Glutamatergic neuron (in vitro differentiated cells): ENCODE data around the gene IL17RD. TPM values are rescaled to one million over a fixed set of nuclear protein-coding genes. Genes with fewer than 3 reads are reported as not detected.

ENCODE experiments used
- DNase-seq: peaks from one replicate; pipeline ENCODE4 v3.0.0; 2022
- H3K27ac Mint-ChIP-seq: one replicate; pipeline ENCODE4 v1.8.0; 2020; ENCODE audit warnings: mild to moderate bottlenecking, mixed read lengths, inconsistent platforms; ENCODE audit not compliant: unreplicated experiment
- H3K27me3 Mint-ChIP-seq: one replicate; pipeline ENCODE4 v1.8.0; 2020; ENCODE audit warnings: mild to moderate bottlenecking, moderate library complexity, mixed read lengths, inconsistent platforms; ENCODE audit not compliant: unreplicated experiment
- H3K36me3 Mint-ChIP-seq: one replicate; pipeline ENCODE4 v1.8.0; 2020; ENCODE audit warnings: mild to moderate bottlenecking, mixed read lengths, inconsistent platforms; ENCODE audit not compliant: unreplicated experiment
- H3K4me1 Mint-ChIP-seq: one replicate; pipeline ENCODE4 v1.8.0; 2020; ENCODE audit warnings: mild to moderate bottlenecking, low read depth, mixed read lengths, inconsistent platforms; ENCODE audit not compliant: unreplicated experiment
- H3K4me3 Mint-ChIP-seq: one replicate; pipeline ENCODE4 v1.8.0; 2020; ENCODE audit warnings: mild to moderate bottlenecking, mixed read lengths, inconsistent platforms; ENCODE audit not compliant: unreplicated experiment
- H3K9me3 Mint-ChIP-seq: one replicate; pipeline ENCODE4 v1.8.0; 2020; ENCODE audit warnings: mild to moderate bottlenecking, moderate library complexity, mixed read lengths, inconsistent platforms; ENCODE audit not compliant: unreplicated experiment
- total RNA-seq: library from RNA; stranded (reverse); fragmentation: NEBNext Ultra II Directional; extraction: Animal tissue kit (Norgen Biotek cat#: 25700); gene quantifications from one replicate; pipeline ENCODE4 v1.2.1, GENCODE V29; 2021; ENCODE audit not compliant: unreplicated experiment
- TF ChIP-seq, protein P1 (sequence below): fragments of 200-600 bp; sonication (generic); IDR thresholded peaks from one replicate; pipeline ENCODE4 v1.5.0; 2021; ENCODE audit not compliant: partially characterized antibody, unreplicated experiment

IL17RD gene
- total RNA-seq, 1 donor from 2014 or later: 31.1 TPM

DNA sequence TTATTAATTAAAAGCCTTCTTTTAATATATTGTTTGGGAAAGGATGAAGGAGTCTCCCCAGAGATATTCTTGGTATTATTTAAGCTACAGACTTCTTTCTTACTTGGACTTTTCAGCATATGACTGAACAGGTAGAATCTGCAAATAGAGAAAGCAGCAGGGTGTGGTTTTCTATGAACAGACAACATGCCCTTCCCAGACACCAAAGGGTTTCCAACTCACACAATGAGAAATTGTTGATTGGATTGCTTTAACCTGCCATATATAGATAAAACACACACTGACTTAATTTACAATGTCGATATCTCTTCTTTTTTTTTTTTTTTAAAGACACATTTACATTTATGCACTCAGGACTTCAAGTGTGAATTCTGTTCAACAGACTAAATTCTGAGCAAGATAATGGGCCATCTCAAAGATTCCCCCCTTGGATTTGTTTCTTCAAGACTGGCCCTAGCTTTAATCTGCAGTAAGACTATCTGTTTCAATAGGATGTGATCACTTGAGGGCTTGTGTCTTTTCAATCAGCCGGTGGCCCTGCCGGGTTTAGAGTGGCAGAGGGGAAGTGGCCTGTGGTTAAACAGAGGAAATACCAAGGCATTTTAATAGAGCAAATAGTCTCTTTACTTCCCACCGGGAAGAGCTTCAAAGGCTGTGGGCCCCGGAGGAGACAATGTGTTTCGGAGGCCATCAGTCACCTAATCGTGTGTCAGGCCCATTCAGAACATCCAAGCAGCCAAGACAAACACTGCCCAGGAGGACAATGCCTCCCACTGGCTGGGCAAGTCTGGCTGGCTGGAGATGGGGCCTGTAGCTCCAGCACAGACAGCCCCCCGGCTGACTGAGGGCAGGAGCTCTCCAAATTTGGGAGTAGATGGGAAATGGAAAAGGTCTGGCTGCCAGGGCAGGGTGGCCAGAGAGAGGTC lies 6.1 kb downstream of the IL17RD start:
- no peak for DNase-seq
- peaks cover 4% of the 10 kb centered on the region for H3K9me3 Mint-ChIP-seq
- H3K27ac Mint-ChIP-seq: no peak overlapping the region
- H3K27me3 Mint-ChIP-seq: peaks cover 10% of the 10 kb centered on the region
- H3K36me3 Mint-ChIP-seq: peaks cover 3% of the 10 kb centered on the region
- peaks cover 20% of the 10 kb centered on the region for H3K4me1 Mint-ChIP-seq
- no peak overlapping the region for H3K4me3 Mint-ChIP-seq
- TF ChIP-seq, protein P1, sequence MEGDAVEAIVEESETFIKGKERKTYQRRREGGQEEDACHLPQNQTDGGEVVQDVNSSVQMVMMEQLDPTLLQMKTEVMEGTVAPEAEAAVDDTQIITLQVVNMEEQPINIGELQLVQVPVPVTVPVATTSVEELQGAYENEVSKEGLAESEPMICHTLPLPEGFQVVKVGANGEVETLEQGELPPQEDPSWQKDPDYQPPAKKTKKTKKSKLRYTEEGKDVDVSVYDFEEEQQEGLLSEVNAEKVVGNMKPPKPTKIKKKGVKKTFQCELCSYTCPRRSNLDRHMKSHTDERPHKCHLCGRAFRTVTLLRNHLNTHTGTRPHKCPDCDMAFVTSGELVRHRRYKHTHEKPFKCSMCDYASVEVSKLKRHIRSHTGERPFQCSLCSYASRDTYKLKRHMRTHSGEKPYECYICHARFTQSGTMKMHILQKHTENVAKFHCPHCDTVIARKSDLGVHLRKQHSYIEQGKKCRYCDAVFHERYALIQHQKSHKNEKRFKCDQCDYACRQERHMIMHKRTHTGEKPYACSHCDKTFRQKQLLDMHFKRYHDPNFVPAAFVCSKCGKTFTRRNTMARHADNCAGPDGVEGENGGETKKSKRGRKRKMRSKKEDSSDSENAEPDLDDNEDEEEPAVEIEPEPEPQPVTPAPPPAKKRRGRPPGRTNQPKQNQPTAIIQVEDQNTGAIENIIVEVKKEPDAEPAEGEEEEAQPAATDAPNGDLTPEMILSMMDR: no peak

DNA sequence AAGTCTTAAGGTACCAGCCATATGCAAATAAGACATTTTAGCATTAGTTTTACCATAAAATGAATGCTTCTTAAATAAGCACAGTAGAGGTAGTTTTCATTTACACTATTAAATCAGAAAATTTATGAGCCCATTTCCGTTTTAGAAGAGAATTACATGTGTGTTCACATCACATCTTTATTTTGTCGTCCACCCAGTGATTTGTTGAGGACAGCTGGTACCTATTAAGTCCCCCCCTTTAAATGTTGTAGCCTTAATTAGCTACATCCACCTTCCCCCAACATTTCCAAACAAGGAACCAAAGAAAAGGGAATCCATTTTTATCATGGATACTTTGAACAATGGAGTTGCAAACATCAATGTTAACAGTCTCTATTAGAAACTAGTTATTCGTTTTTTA lies 6.8 kb downstream of the IL17RD start:
- Mint-ChIP-seq H3K4me1 (peaks cover 20% of the 10 kb centered on the region), H3K4me3 (no peak overlapping the region), H3K9me3 (peaks cover 4% of the 10 kb centered on the region), H3K27ac (no peak overlapping the region), H3K36me3 (peaks cover 3% of the 10 kb centered on the region), H3K27me3 (peaks cover 10% of the 10 kb centered on the region)
- TF ChIP-seq, protein P1: no peak
- DNase-seq: no peak

DNA sequence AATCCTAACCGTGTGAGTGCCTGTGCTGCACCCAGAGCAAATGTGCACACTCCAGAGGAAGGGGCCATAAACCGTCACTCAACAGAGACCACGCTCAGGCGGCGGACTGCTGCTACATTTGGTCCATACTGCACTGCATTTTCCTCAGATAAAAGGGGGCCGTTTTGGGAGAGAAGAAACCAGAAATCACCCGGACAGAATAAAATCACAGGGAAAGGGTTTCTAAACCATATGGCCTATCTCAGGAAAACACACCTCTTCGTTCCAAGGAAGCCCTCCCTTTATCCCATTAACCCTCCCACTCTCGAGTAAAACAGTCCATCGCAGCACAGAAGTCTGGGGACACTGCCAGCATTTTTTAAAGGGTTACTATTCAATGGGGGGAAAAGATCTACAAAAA lies 7.6 kb downstream of the IL17RD start:
- peaks cover under 1% of the 10 kb centered on the region for H3K36me3 Mint-ChIP-seq
- TF ChIP-seq, protein P1: no peak
- no peak for DNase-seq
- H3K4me1 Mint-ChIP-seq: peaks cover 21% of the 10 kb centered on the region
- no peak overlapping the region for H3K27ac Mint-ChIP-seq
- peaks cover 3% of the 10 kb centered on the region for H3K27me3 Mint-ChIP-seq
- H3K9me3 Mint-ChIP-seq: peaks cover 3% of the 10 kb centered on the region
- no peak overlapping the region for H3K4me3 Mint-ChIP-seq

DNA sequence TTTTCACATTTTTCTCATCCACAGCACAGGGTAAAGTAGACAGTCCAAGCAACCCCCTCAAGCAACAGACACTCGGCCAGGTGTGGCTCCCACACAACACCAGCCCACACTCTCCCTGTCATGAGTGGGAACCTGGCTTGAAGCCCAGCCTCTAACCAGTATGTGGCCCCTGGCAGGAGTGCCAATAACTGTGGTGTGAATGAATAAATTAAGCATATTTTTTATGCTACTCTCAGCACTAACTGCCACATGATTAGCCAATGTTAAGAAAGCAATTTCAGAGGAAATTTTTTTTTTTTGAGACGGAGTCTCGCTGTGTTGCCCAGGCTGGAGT lies 9.9 kb downstream of the IL17RD start:
- H3K4me3 Mint-ChIP-seq: no peak overlapping the region
- peaks cover 3% of the 10 kb centered on the region for H3K9me3 Mint-ChIP-seq
- peaks cover 2% of the 10 kb centered on the region for H3K27me3 Mint-ChIP-seq
- TF ChIP-seq, protein P1: no peak
- peaks cover 22% of the 10 kb centered on the region for H3K4me1 Mint-ChIP-seq
- no peak overlapping the region for H3K27ac Mint-ChIP-seq
- H3K36me3 Mint-ChIP-seq: no peaks in the 10 kb centered on the region
- no peak for DNase-seq
